C4-2B (cell line): Measurements from ENCODE around the gene NUMB.
"Not testable (repeated sequence)": the region's sequence is repeated elsewhere in the genome, so short reads cannot be mapped to it uniquely, and the experiment has no call there.

ENCODE experiments used
- H3K27ac ChIP-seq: fragments of 450-650 bp; 2 replicates; pipeline ENCODE4 v1.5.1; 2017
- ZFX ChIP-seq: fragments of 450-650 bp; IDR thresholded peaks from 2 replicates; pipeline ENCODE4 v1.6.1; 2017
- TF ChIP-seq, protein P1 (sequence below): fragments of 450-650 bp; conservative IDR thresholded peaks from 2 replicates; pipeline ENCODE4 v1.5.1; 2017; ENCODE audit warnings: mild to moderate bottlenecking

NUMB gene

DNA sequence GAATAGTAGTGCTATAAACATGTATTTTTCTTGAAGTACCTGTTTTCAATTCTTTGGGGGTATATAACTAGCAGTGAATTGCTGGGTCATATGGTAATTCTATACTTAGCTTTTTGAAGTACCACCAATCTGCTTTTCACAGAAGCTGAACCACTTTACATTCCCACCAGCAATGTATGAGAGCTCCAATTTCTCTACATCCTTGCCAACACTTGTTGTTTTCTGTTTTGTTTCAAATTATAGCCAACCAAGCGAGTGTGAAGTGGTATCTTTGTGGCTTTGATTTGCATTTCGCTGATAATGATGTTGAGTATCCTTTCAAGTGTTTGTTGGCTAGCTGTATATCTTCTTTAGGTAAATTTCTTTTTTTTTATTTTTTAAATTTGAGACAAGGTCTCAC is 125.3 kb downstream of the NUMB start:
- no peak for TF ChIP-seq ZFX
- TF ChIP-seq, protein P1, sequence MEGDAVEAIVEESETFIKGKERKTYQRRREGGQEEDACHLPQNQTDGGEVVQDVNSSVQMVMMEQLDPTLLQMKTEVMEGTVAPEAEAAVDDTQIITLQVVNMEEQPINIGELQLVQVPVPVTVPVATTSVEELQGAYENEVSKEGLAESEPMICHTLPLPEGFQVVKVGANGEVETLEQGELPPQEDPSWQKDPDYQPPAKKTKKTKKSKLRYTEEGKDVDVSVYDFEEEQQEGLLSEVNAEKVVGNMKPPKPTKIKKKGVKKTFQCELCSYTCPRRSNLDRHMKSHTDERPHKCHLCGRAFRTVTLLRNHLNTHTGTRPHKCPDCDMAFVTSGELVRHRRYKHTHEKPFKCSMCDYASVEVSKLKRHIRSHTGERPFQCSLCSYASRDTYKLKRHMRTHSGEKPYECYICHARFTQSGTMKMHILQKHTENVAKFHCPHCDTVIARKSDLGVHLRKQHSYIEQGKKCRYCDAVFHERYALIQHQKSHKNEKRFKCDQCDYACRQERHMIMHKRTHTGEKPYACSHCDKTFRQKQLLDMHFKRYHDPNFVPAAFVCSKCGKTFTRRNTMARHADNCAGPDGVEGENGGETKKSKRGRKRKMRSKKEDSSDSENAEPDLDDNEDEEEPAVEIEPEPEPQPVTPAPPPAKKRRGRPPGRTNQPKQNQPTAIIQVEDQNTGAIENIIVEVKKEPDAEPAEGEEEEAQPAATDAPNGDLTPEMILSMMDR, result no peak
- H3K27ac ChIP-seq, result no peak overlapping the region

DNA sequence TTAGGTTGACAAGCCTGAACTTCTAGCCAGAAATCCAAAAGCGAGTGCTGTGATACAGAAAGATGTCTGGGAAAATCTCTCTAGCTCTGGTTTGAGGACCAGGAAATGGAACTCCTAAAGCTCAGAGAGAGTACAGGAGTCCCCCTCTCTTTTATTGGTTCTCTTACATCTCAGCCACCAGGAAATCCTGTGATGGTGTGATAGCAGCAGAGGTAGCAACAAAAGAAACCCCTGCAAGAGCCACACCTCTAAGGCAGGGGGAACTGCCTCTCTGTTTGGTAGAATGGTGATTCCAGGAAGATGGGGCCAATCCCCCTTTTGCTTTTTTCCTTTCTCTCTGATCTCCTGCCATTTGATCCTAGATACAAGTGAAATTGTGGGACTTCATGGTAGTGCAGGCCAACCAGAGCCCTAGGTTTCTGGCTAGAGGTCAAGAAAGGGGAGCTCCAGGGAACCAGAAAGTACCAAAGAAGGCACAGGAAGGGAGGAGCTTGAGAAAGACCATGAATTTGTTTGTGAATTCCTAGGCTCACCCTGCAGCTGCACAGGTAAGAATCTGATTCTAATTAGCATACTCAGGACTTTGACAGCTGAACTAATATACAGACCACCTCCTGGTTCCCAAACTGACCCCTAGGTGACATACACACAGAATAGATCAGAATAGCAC is 132.6 kb downstream of the NUMB start:
- TF ChIP-seq, protein P1, result no peak
- no peak for TF ChIP-seq ZFX
- no peak overlapping the region for H3K27ac ChIP-seq

DNA sequence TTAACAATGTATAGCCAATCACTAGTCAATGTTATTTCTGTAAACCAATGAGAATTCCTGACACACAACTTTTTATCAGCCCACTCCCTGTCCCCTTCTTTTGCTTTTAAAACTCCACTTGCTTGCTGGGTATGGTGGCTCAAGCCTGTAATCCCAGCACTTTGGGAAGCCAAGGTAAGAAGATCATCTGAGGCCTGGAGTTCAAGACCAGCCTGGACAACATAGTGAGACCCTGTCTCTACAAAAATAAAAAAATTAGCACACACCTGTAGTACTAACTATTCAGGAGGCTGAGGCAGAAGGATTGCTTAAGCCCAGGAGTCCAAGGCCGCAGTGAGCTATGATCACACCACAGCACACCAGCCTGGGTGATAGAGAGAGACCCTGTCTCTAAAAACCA is 133.3 kb downstream of the NUMB start:
- TF ChIP-seq, protein P1, result no peak
- TF ChIP-seq ZFX, result no peak
- no peak overlapping the region for H3K27ac ChIP-seq

DNA sequence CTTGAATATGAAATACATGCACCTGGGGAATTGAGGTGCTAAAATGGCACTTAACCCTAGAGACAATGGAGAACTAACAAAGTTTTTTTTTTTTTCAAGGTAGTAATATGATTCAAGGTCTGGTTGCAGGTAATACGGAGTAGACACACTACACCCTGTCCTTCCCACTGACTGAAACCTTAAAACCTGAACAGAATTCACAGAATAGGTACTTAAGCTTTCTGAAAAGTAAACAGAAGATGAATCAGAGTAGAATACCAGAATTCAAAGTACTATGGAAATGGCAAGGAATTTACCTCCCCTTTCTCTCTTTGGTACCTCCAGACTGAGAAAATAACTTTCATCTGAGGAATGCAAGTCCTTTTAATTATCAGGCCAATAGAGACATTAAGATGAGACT is 133.8 kb downstream of the NUMB start:
- TF ChIP-seq ZFX, result no peak
- TF ChIP-seq, protein P1, result no peak
- no peak overlapping the region for H3K27ac ChIP-seq

DNA sequence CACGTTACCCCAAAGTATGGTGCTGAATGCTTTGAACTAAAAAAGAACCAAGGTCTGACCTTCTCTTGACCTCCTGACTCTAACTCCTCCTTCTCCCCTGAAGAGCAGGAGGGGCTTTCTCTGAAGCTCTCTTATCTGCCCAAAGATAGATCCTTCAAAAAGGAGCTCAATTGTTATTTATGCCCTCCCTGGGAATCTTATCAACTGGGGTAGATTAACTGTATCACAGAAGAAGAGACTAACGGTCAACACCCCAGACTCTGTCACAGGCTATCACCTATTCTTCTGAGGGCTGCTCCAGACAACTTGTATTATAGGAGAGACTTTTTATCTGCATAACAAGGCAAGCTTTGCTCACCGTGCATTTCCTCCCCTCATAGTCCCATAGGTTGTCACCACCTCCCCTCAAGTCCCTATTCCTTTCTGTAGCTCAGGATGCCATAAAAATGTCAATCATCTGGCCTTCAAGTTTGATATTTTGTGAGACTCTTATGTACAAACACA is 134.4 kb downstream of the NUMB start:
- H3K27ac ChIP-seq, result no peak overlapping the region
- no peak for TF ChIP-seq ZFX
- TF ChIP-seq, protein P1, result no peak

DNA sequence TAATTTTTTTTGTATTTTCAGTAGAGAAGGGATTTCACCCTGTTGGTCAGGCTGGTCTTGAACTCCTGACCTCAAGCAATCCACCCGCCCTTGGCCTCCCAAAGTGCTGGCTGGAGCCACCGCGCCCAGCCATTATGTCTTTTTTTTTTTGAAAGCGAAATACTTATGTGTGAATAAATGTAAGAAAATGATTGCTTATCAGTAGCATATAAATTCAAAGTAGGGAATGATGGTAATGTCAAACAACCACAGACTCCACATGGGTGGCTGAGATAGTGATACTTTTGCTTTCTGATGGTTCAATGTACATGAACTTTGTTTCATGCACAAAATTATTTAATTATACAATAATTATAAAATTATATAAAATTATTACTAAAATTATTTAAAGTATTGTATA is 145.2 kb downstream of the NUMB start:
- TF ChIP-seq ZFX, result no peak
- H3K27ac ChIP-seq, result no peak overlapping the region

DNA sequence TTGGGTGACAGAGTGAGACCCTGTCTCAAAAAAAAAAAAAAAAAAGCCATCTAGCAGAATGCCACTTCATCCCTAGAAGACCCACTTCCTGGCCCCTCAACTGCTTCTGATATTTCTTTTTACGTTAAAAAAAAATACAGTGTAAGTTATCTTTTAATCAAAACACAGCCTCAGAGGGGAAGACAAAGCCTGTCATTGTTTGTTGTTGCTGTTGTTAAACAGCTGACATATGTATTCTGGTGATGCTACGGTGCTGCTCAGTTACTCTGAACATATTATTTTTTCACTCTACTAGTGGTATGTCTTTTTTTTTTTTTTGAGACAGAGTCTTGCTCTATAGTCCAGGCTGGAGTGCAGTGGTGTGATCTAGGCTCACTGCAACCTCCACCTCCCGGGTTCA is 145.7 kb downstream of the NUMB start:
- H3K27ac ChIP-seq, result no peak overlapping the region
- TF ChIP-seq, protein P1, result no peak
- no peak for TF ChIP-seq ZFX

DNA sequence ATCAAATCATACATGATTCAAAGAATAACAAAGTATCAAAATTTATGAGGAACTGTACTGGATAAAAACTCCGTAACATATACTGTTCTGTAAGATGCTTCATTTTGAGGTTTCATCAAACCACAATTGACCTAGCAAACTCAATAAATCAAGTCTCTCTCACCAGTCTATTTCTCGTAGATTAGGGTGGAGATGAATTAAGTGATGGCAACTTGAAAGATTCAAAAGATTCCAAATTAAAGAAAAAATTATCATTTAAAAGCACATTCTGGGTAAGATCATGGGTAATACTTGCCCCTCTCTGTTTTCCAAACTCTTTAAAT is 146.7 kb downstream of the NUMB start:
- H3K27ac ChIP-seq, result no peak overlapping the region
- TF ChIP-seq, protein P1, result no peak
- no peak for TF ChIP-seq ZFX

DNA sequence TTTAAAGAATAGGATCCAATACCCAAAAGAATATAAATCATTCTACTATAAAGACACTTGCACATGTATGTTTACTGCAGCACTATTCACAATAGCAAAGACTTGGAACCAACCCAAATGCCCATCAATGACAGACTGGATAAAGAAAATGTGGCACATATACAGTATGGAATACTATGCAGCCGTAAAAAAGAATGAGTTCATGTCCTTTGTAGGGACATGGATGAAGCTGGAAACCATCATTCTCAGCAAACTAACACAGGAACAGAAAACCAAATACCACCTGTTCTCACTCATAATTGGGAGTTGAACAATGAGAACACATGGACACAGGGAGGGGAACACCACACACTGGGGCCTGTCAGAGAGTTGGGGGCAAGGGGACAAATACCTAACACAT is 149.1 kb downstream of the NUMB start:
- H3K27ac ChIP-seq, result not testable (repeated sequence)
